Smooth muscle cell (in vitro differentiated cells): ENCODE results near the gene SLC2A2. TPM values are rescaled to one million over a fixed set of nuclear protein-coding genes. Genes with fewer than 3 reads are reported as not detected.

Experiments
- DNase-seq: peaks from one replicate; lab custom pipeline; 2025; ENCODE audit not compliant: unreplicated experiment; lab: John Stamatoyannopoulos, UW
- H2AFZ ChIP-seq: fragments of 200-600 bp; sonication (generic); 2 replicates; pipeline ENCODE4 v1.6.0; 2016; ENCODE audit warnings: antibody characterized with exemption, low read depth, mild to moderate bottlenecking
- H3F3A ChIP-seq: fragments of 200-600 bp; sonication (generic); 2 replicates; pipeline ENCODE4 v1.6.0; 2017; ENCODE audit warnings: antibody characterized with exemption, low read depth
- H3K27ac ChIP-seq: fragments of 200-600 bp; sonication (generic); 2 replicates; pipeline ENCODE4 v1.5.1; 2016; ENCODE audit warnings: low read depth, mild to moderate bottlenecking
- H3K27me3 ChIP-seq: fragments of 200-600 bp; sonication (generic); 2 replicates; pipeline ENCODE4 v1.6.1; 2016; ENCODE audit warnings: low read depth, mild to moderate bottlenecking
- H3K36me3 ChIP-seq: fragments of 200-600 bp; sonication (generic); 2 replicates; pipeline ENCODE4 v1.5.1; 2016; ENCODE audit warnings: low read depth
- H3K4me1 ChIP-seq: fragments of 200-600 bp; sonication (generic); 2 replicates; pipeline ENCODE4 v1.5.1; 2016; ENCODE audit warnings: low read depth
- H3K4me2 ChIP-seq: fragments of 200-600 bp; sonication (generic); 2 replicates; pipeline ENCODE4 v1.6.0; 2016; ENCODE audit warnings: mild to moderate bottlenecking
- H3K4me3 ChIP-seq: fragments of 200-600 bp; sonication (generic); 2 replicates; pipeline ENCODE4 v1.5.1; 2016; ENCODE audit warnings: mild to moderate bottlenecking
- H3K79me2 ChIP-seq: fragments of 200-600 bp; sonication (generic); 2 replicates; pipeline ENCODE4 v1.6.0; 2016; ENCODE audit warnings: low read depth, mild to moderate bottlenecking
- H3K9ac ChIP-seq: fragments of 200-600 bp; sonication (generic); 2 replicates; pipeline ENCODE4 v1.6.0; 2016; ENCODE audit warnings: low read depth
- H3K9me3 ChIP-seq: fragments of 200-600 bp; sonication (generic); replicated peaks from 2 replicates; pipeline ENCODE4 v1.5.1; 2016; ENCODE audit warnings: low read depth
- H4K20me1 ChIP-seq: fragments of 200-600 bp; sonication (generic); 2 replicates; pipeline ENCODE4 v1.6.0; 2016; ENCODE audit warnings: low read depth
- WGBS: methylation state at CpG from one replicate; pipeline ENCODE4 v1.1.7; 2016; ENCODE audit warnings: low lambda C conversion rate; 5-methylcytosine and 5-hydroxymethylcytosine counted together
- polyA plus RNA-seq: library from polyadenylated mRNA; unstranded; fragments of >200 nt; fragmentation: Nextera tagmentation; extraction: Ambion mirVana; gene quantifications from 2 replicates; pipeline ENCODE4 v1.2.1, GENCODE V29; 2016
- total RNA-seq: library from RNA; depleted of rRNA; stranded (reverse); fragments of >200 nt; gene quantifications from 2 replicates; pipeline ENCODE4 v1.2.3, GENCODE V29; 2014
- TF ChIP-seq, protein P1 (sequence below): fragments of 200-600 bp; sonication (generic); IDR thresholded peaks from 2 replicates; pipeline ENCODE4 v1.5.1; 2017; ENCODE audit warnings: borderline replicate concordance, mild to moderate bottlenecking, antibody characterized with exemption; ENCODE audit not compliant: insufficient read depth, poor library complexity, severe bottlenecking

Gene SLC2A2
- total and polyA plus RNA-seq, 2 experiments from 2014 or later, result not detected

DNA sequence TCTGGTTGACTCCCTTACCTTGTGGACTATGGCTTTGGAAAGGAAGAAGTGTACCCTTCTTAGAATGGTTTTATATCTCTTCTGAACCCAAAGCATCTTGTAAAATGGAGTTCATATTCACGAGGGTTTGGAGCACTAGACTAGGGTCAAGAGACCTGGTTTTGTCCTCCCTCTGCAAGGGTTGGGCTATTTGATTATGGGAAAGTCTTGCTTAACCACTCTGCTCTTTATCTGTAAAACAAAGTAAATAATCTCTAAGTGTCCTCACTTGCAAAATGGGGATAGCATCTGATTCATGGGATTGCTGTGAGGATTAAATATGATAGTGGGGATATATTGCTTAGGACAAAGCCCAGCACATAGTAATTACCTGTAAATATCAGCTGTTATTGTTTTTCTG lies 17.9 kb upstream of the SLC2A2 start:
- Histone ChIP-seq H3K9ac (no peak overlapping the region), H3K9me3 (no peaks in the 10 kb centered on the region), H3K79me2 (no peaks in the 10 kb centered on the region), H2AFZ (no peak overlapping the region), H3K27me3 (no peaks in the 10 kb centered on the region), H3K4me1 (no peaks in the 10 kb centered on the region), H3F3A (no peaks in the 10 kb centered on the region), H3K4me3 (no peak overlapping the region), H3K36me3 (no peaks in the 10 kb centered on the region), H4K20me1 (no peaks in the 10 kb centered on the region), H3K4me2 (no peak overlapping the region), H3K27ac (no peak overlapping the region)
- DNase-seq, result no peak
- TF ChIP-seq, protein P1, sequence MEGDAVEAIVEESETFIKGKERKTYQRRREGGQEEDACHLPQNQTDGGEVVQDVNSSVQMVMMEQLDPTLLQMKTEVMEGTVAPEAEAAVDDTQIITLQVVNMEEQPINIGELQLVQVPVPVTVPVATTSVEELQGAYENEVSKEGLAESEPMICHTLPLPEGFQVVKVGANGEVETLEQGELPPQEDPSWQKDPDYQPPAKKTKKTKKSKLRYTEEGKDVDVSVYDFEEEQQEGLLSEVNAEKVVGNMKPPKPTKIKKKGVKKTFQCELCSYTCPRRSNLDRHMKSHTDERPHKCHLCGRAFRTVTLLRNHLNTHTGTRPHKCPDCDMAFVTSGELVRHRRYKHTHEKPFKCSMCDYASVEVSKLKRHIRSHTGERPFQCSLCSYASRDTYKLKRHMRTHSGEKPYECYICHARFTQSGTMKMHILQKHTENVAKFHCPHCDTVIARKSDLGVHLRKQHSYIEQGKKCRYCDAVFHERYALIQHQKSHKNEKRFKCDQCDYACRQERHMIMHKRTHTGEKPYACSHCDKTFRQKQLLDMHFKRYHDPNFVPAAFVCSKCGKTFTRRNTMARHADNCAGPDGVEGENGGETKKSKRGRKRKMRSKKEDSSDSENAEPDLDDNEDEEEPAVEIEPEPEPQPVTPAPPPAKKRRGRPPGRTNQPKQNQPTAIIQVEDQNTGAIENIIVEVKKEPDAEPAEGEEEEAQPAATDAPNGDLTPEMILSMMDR, result no peak
- WGBS, result 83% methylated on average over 1 of the region's 1 CpG

DNA sequence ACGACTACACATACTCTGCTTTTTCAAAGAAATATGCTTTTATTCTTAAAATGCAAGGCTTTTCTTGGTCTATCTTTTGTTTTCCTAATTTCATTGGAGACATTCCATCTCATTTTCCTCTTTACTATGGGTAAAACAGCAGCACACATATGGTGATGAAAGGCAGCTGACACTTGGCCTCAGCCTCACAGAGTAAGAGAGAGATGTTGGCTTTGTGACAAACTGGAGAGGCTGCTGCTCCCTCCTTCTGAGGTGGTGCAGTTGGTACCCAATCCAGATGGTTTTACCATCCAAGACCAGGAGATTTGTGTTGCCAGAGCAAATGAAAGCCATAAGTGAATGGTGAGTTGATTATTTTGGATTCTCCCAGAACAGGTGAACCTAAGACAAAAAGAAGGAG lies 13.2 kb upstream of the SLC2A2 start:
- H3K4me2 ChIP-seq, result no peak overlapping the region
- no peak overlapping the region for H2AFZ ChIP-seq
- H3K36me3 ChIP-seq, result no peaks in the 10 kb centered on the region
- no peaks in the 10 kb centered on the region for H3K79me2 ChIP-seq
- H4K20me1 ChIP-seq, result no peaks in the 10 kb centered on the region
- TF ChIP-seq, protein P1, result no peak
- no peak overlapping the region for H3K9ac ChIP-seq
- no peaks in the 10 kb centered on the region for H3F3A ChIP-seq
- no peaks in the 10 kb centered on the region for H3K9me3 ChIP-seq
- no peaks in the 10 kb centered on the region for H3K4me1 ChIP-seq
- no peak overlapping the region for H3K27ac ChIP-seq
- 100% methylated on average over 1 of the region's 1 CpG for WGBS
- DNase-seq, result no peak
- peaks cover 2% of the 10 kb centered on the region for H3K27me3 ChIP-seq
- H3K4me3 ChIP-seq, result no peak overlapping the region

DNA sequence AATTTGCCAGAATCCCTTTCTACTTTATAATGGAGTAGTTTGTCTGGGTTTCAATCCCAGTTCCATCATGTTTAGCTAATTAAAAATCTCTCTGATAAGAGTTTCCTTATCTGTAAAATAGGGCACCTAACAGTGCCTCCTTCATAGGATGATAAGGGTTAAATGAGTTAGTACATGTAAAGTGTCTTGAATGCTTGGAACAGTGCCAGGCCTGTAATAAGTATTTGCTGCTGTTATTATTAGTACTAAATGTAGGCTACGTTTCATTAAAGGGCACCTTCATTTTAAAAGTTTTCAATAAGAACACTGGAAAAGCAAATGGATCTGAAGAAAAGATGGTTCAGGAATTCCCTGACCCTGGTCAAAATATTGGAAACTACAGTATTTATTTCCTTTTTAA lies 11.8 kb upstream of the SLC2A2 start:
- DNase-seq, result no peak
- Histone ChIP-seq H3K27ac (no peak overlapping the region), H4K20me1 (no peaks in the 10 kb centered on the region), H3K9ac (no peak overlapping the region), H3K27me3 (peaks cover 7% of the 10 kb centered on the region), H3K4me1 (no peaks in the 10 kb centered on the region), H3K9me3 (no peaks in the 10 kb centered on the region), H3K36me3 (no peaks in the 10 kb centered on the region), H3K79me2 (no peaks in the 10 kb centered on the region), H2AFZ (no peak overlapping the region), H3F3A (no peaks in the 10 kb centered on the region), H3K4me2 (no peak overlapping the region), H3K4me3 (no peak overlapping the region)
- TF ChIP-seq, protein P1, result no peak
- WGBS, result 68% methylated on average over 1 of the region's 1 CpG

DNA sequence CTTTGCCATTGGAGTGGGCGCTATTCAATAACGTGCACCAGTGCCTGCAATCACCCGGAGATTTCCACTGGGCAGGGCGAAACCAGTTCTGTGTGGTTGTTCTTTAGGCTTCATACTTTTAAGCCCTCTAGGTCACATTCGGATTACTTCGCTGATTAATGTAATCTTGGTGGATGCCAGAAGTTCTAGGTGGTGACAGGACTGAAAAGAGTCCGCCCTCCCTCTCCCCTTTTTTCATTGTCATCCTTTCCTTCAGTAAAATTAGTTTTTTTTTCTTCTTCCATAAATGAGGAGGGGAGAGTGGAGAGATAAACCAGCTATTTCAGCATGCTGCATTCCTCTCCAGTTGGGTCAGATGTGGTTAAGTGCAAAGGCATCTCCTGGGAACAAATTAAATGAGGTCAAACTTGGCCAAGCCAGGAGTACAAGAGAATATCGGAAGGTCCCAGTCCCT lies 2.3 kb upstream of the SLC2A2 start:
- H3K4me1 ChIP-seq, result no peaks in the 10 kb centered on the region
- H3K9me3 ChIP-seq, result no peaks in the 10 kb centered on the region
- H3F3A ChIP-seq, result no peaks in the 10 kb centered on the region
- no peaks in the 10 kb centered on the region for H4K20me1 ChIP-seq
- no peaks in the 10 kb centered on the region for H3K79me2 ChIP-seq
- H3K9ac ChIP-seq, result peak overlapping the region; percentile 30
- H3K27me3 ChIP-seq, result no peaks in the 10 kb centered on the region
- H3K4me3 ChIP-seq, result peak overlapping the region; percentile 49
- peak overlapping the region; percentile 85 for H3K4me2 ChIP-seq
- no peak for DNase-seq
- peak overlapping the region; percentile 66 for H2AFZ ChIP-seq
- TF ChIP-seq, protein P1, result no peak
- H3K27ac ChIP-seq, result peak overlapping the region; percentile 46
- no peaks in the 10 kb centered on the region for H3K36me3 ChIP-seq
- 17% methylated on average over 8 of the region's 8 CpGs for WGBS
